Activated T-helper 1 cell treated with anti-CD3 and anti-CD28 coated beads, Interleukin-12 subunit alpha, Interleukin-12 subunit beta, Interleukin-2, Interleukin-4 antibody, amounts not matched to agents 30 ng/mL and 10 ng/mL and 1 ng/mL, durations not matched to agents 14 hours and 24 hours and 36 hours (primary cell): ENCODE data around the gene GIMAP5. TPM values are rescaled to one million over a fixed set of nuclear protein-coding genes. Genes with fewer than 3 reads are reported as not detected.

ENCODE experiments used
- DNase-seq: peaks from one replicate; pipeline ENCODE4 v3.0.0; 2021; ENCODE audit warnings: low spot score
- H3K27ac Mint-ChIP-seq: one replicate; pipeline ENCODE4 v1.8.0; 2021; ENCODE audit warnings: mild to moderate bottlenecking, mixed read lengths
- H3K27me3 Mint-ChIP-seq: one replicate; pipeline ENCODE4 v1.8.0; 2022; ENCODE audit warnings: mild to moderate bottlenecking, moderate library complexity, mixed read lengths; ENCODE audit not compliant: insufficient read depth
- H3K36me3 Mint-ChIP-seq: one replicate; pipeline ENCODE4 v1.8.0; 2021; ENCODE audit warnings: low read depth, mixed read lengths
- H3K4me1 Mint-ChIP-seq: one replicate; pipeline ENCODE4 v1.8.0; 2021; ENCODE audit warnings: low read depth, mixed read lengths
- H3K4me3 Mint-ChIP-seq: one replicate; pipeline ENCODE4 v1.8.0; 2021; ENCODE audit warnings: mild to moderate bottlenecking, moderate library complexity, mixed read lengths
- H3K9me3 Mint-ChIP-seq: one replicate; pipeline ENCODE4 v1.8.0; 2021; ENCODE audit warnings: mixed read lengths
- intact Hi-C: fragments of 100-400 bp; cut with micrococcal nuclease; formaldehyde crosslinking; loops from one replicate; pipeline ENCODE4 v1.15.1; 2024
- total RNA-seq: library from RNA; stranded (reverse); gene quantifications from 2 replicates; pipeline ENCODE4 v1.2.3, GENCODE V29; 2022

GIMAP5 gene
- total RNA-seq, 1 donor from 2014 or later, result 53.8 TPM

DNA sequence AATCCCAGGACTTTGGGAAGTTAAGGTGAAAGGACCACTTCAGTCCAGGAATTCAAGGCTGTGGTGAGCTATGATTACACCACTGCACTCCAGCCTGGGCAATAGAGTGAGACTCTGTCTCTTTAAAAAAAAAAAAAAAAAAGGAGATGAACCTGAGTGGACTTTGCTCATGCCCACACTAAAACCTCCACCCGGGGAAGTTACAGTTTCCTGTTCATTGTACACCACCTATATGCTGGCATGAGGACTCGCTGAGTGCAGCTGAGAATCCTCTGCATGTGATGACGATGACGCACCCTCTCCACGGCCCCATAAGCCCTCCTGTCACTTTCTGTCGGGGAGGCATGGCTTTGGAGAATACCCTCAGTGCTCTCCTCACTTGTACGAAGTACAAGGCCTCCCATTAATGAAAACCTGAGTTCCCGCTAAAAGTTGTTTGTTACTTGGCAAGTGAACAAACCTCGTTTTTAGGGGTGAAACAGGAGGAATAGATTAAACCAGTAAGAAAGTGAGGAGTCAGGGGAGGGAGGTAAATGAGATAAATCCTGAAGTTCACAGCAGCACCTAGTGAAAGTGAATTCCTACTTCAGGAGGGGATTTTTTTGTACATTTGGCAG, 47.0 kb downstream of the GIMAP5 start:
- H3K4me1 Mint-ChIP-seq, result peaks cover 14% of the 10 kb centered on the region
- DNase-seq, result no peak
- H3K36me3 Mint-ChIP-seq, result no peaks in the 10 kb centered on the region
- intact Hi-C loops, result loop anchor here (5.0 kb wide), 1 partner anchor 113 kb away; no protein-coding TSS in a partner anchor
- H3K4me3 Mint-ChIP-seq, result no peak overlapping the region
- no peak overlapping the region for H3K27ac Mint-ChIP-seq
- H3K9me3 Mint-ChIP-seq, result no peaks in the 10 kb centered on the region
- peaks cover 17% of the 10 kb centered on the region for H3K27me3 Mint-ChIP-seq

DNA sequence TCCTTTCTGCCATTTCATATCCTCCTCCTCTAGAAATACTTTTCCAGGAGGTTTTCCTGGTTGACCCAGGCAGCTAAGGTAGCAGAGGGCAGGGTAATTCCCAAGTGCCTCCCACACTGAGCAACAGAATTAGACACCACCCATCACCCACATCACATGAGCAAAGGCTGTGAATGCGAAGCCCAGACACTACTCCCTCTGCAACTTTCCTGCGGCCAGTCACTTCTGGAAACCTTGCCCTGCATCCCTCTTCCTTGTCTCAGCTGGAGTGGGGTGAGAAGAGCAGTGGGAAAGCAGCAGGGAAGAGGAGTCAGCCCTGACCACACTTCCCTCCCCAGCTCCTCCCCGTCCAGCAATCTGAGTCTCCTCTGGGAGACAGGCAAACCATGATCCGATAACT, 47.7 kb downstream of the GIMAP5 start:
- Mint-ChIP-seq H3K27ac (no peak overlapping the region), H3K4me3 (no peak overlapping the region), H3K36me3 (no peaks in the 10 kb centered on the region), H3K27me3 (peaks cover 19% of the 10 kb centered on the region), H3K4me1 (peaks cover 14% of the 10 kb centered on the region), H3K9me3 (no peaks in the 10 kb centered on the region)
- no peak for DNase-seq
- intact Hi-C loops, result loop anchor here (5.0 kb wide), 1 partner anchor 112 kb away; no protein-coding TSS in a partner anchor

DNA sequence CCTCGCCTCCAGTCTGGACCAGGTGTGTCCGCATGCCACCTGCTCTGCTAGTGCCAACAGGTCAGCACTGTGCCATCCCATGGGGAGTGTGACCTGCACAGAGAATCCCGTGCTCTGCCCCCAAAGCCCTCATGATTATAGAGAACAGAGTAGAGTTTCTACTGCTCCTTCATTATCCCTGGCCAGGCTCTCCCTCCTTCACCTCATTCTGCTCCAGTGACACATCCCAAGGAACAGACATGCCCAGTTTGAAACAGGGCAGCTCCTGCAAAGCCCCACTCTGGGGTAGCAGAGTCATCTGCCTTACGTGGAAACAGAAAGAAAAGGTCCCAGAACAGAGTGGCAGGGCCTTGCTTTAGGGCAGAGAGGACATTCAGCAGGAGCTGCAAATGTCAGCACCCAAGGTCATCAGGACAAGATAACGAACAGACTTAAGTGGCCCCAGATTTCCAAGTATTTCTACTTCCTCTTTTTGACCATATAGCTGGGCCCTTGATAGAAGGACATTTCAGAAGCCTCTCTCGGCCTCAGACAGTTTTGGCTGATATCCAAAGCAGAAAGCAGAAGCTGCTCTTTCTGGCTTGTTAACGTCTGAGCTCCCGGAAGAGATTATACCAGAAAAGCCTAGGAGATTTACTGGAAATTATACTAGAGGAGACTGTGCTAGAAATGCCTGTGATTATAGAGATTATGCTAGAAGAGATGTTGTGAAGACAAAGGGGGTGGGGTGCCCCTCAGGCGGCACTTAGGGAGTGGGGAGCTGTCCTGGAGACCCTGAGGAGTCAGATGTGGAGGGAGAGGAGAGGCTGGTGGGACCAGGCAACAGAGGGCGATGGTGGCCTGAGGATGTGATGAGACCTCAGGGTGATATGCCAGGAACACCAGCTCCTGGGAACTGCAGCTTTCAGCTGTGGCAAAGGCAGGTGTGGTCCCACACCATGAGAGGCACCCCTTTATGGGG, 50.4 kb downstream of the GIMAP5 start:
- H3K27me3 Mint-ChIP-seq, result peaks cover 19% of the 10 kb centered on the region
- no peak overlapping the region for H3K27ac Mint-ChIP-seq
- intact Hi-C loops, result no loop called here
- no peak overlapping the region for H3K4me3 Mint-ChIP-seq
- peaks cover 5% of the 10 kb centered on the region for H3K4me1 Mint-ChIP-seq
- H3K9me3 Mint-ChIP-seq, result no peaks in the 10 kb centered on the region
- no peak for DNase-seq
- H3K36me3 Mint-ChIP-seq, result no peaks in the 10 kb centered on the region

DNA sequence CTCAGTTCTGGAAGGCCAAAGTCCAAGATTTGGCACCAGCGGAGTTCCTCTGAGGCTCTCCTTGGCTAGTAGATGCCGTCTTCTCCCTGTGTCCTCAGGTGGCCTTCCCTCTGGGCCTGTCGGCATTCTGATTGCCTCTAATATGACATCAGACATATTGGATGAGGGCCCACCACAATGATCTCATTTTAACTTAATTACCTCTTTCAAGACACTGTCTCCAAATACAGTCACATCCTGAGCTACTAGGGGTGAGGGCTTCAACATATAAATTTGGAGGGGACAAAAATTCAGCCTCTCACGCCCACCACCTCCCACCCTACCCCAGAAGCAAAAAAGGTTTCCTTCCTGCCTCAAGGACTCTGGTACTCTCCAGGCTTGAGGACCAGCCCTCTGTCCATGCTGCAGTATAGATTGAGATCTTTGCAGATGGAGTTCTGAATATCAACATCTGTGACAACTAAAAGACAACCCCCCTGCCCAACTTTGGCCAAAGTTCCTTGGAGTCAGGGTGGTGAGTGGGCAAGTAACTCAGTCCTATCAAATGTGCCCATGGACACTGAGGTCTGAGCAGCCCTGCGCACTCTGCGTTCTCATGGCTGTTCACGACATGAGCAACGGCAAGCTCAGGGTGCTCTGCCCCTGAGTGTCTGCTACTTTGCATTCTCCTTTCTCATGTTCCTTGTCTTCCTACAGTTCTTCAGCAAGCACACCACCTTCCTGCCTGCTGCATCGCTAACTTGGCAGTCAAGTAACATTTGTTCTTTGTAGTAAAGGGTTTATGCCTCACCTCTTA, 51.5 kb downstream of the GIMAP5 start:
- Mint-ChIP-seq H3K27ac (no peak overlapping the region), H3K4me1 (peaks cover 5% of the 10 kb centered on the region), H3K27me3 (peaks cover 16% of the 10 kb centered on the region), H3K36me3 (no peaks in the 10 kb centered on the region), H3K9me3 (no peaks in the 10 kb centered on the region), H3K4me3 (no peak overlapping the region)
- no peak for DNase-seq
- intact Hi-C loops, result no loop called here

DNA sequence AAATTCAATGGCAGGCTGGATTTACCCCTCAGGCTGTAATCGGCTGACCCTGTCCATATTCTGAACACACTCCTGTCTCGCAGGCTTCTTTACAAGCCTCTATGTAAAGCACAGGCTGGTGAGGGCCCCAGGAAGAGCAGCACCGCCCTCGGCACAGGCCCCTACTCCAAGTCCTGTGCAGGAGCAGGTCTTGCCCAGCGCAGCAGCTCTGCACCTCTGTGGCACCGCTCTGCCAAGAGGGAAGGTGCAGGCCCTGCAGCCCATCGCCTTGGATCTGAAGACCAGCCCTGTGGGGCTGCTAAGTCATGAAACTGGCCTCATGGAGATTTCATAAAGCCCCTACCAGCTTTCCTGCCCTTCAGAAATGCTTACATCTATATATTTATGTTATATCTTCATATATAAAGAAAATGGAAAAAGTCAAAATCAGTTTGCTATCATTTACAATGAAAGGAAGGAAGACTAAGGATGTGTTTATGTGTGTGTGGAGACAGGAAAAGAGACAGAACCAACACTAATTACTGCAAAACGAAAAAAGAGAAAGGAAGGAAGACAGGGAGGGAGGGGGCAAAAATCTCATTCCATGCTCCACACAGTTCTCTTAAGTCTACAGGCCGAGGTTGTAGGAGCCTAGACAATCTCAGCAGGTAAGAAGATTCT, 53.3 kb downstream of the GIMAP5 start:
- H3K9me3 Mint-ChIP-seq, result no peaks in the 10 kb centered on the region
- no peak overlapping the region for H3K27ac Mint-ChIP-seq
- peaks cover 5% of the 10 kb centered on the region for H3K4me1 Mint-ChIP-seq
- H3K4me3 Mint-ChIP-seq, result no peak overlapping the region
- H3K36me3 Mint-ChIP-seq, result no peaks in the 10 kb centered on the region
- no peak for DNase-seq
- intact Hi-C loops, result no loop called here
- H3K27me3 Mint-ChIP-seq, result peaks cover 13% of the 10 kb centered on the region

DNA sequence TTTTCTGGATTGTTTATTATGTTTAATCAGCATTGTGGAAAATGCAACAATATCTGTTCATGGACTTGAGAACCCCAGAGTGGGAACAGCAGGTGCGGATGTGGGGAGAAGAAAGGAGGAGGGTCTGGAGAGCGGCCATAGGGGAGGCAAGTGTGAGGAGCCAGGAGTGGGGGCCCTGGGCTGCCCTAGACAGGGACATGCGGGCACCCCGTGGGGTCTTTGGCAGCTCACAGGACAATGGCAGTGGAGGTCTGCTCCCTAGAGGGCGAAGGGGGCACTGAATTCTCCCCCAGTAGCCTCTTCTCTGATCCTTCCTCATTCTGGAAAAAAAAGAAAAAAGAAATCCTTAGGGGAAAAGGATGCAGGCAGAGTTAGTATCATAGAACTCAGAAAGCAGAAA, 54.1 kb downstream of the GIMAP5 start:
- no peak overlapping the region for H3K4me3 Mint-ChIP-seq
- peaks cover 13% of the 10 kb centered on the region for H3K27me3 Mint-ChIP-seq
- H3K36me3 Mint-ChIP-seq, result no peaks in the 10 kb centered on the region
- H3K9me3 Mint-ChIP-seq, result no peaks in the 10 kb centered on the region
- intact Hi-C loops, result no loop called here
- peak overlapping the region; percentile 37 for H3K27ac Mint-ChIP-seq
- DNase-seq, result no peak
- no peaks in the 10 kb centered on the region for H3K4me1 Mint-ChIP-seq

DNA sequence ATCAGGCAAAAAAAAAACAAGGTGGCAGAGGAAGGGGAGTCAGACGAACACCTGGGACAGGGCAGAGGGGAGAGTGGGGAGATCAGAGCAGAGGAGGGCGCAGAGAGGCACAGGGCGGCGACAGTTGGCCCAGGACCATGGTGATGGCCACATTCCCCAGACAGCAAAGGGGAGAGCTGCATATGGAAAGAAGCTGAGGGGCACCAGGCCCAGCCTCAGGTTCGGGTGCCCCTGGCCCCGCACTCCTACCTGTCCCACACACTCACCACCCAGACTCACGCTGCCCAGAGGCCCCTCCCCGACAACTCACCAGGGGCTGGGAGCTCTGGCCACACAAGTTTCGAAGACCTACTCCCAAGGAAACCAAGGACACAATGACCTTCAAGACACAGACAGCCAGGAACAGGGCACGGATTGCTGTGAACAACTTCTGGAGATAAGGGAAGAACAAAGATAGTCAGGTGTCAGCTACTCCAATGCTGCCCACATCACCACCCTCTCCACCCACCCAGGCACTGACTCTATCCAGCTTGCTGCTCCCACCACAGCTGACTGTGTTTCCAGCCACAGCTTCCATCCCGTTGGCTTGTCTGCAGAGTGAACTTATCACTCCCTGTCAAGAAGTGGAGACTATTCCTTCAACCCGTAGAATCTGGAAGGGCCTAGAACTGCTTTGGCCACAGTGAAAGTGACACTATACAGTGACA, 54.7 kb downstream of the GIMAP5 start:
- no peak for DNase-seq
- H3K4me1 Mint-ChIP-seq, result no peaks in the 10 kb centered on the region
- peak overlapping the region; percentile 37 for H3K27ac Mint-ChIP-seq
- H3K36me3 Mint-ChIP-seq, result no peaks in the 10 kb centered on the region
- no peaks in the 10 kb centered on the region for H3K9me3 Mint-ChIP-seq
- peaks cover 14% of the 10 kb centered on the region for H3K27me3 Mint-ChIP-seq
- H3K4me3 Mint-ChIP-seq, result no peak overlapping the region
- intact Hi-C loops, result no loop called here

Other genes with a start within 250 kb of the GIMAP5 start
- 46.9 and 55.1 TPM in 2 replicates for gene GIMAP7, start 222.5 kb upstream of the GIMAP5 start, total RNA-seq
- 84.2 and 87.4 TPM in 2 replicates for gene GIMAP4, start 170.0 kb upstream of the GIMAP5 start, total RNA-seq
- 38.7 and 41.3 TPM in 2 replicates for gene GIMAP6, start 105.0 kb upstream of the GIMAP5 start, total RNA-seq
- 24.7 and 29.7 TPM in 2 replicates for gene GIMAP2, start 51.7 kb upstream of the GIMAP5 start, total RNA-seq
- 4.6 and 4.9 TPM in 2 replicates for gene GIMAP1, start 20.8 kb upstream of the GIMAP5 start, total RNA-seq
- gene TMEM176B, start 62.9 kb downstream of the GIMAP5 start, total RNA-seq, result not detected in 2 replicates
- not detected in 2 replicates for gene TMEM176A, start 63.4 kb downstream of the GIMAP5 start, total RNA-seq
- gene AOC1, start 115.1 kb downstream of the GIMAP5 start, total RNA-seq, result not detected in 2 replicates
- 0.20 and 0.49 TPM in 2 replicates for gene KCNH2, start 240.9 kb downstream of the GIMAP5 start, total RNA-seq